ENCODE results near the gene SSBP3. TPM values are rescaled to one million over a fixed set of nuclear protein-coding genes. Genes with fewer than 3 reads are reported as not detected.

Gene SSBP3
- polyA plus RNA-seq, 3 donors, result 105 to 116 (median 109) TPM

DNA sequence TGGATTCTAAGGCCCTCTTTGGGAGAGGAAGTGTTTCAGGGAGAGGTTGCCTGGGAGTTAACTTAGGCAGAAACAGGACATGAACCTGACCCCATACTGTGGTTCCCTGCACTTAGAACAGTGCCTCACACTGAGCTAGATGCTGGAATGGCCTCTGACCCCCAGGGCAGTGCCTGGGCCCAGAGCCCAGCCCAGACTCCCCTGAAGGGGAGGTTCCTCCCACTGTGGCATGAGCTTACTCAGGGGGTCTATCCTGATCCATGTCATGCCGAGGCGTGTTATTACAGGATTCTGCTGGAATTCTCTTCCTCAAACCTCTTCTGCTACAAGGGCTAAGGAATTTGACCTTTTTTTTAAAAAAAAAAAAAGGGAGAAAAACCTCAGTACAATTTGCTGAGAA, 134.1 kb downstream of the SSBP3 start:
- DNase-seq, result no peak

DNA sequence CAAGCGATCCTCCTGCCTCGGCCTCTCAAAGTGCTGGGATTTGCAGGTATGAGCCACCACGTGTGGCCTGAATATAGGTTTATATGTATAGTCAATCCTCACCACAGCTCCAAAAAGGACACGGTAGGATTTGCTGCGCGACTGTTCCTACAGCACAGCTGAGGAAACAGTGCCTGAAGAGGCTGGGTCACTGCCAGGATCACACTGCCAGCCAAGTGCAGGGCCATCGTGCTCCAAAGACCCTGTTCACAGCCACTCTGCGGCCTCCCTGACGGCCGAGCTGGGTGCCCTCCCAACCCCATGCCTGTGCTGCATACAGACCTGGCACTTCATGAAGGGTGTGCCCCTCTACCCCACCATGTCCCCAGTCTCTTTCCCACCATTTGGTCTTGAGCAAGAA, 134.9 kb downstream of the SSBP3 start:
- DNase-seq, result no peak

DNA sequence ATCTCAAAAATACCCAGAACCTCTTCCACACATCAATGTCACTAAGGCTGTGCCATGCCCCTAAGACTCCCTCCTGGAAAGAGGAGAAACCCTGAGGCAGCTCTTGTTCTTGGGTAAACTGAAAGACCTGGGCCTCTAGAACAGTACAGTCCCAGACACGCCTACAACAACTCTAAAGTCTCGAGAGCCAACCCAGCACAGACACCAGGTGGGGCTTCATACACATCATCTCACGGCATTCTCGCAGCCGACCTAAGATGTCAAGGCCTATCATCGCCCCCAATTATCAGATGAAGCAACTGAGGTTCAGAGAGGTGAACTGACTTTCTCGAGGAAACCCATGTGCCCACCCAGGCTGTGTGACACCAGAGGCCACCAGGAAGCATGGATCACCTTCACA, 135.7 kb downstream of the SSBP3 start:
- no peak for DNase-seq

DNA sequence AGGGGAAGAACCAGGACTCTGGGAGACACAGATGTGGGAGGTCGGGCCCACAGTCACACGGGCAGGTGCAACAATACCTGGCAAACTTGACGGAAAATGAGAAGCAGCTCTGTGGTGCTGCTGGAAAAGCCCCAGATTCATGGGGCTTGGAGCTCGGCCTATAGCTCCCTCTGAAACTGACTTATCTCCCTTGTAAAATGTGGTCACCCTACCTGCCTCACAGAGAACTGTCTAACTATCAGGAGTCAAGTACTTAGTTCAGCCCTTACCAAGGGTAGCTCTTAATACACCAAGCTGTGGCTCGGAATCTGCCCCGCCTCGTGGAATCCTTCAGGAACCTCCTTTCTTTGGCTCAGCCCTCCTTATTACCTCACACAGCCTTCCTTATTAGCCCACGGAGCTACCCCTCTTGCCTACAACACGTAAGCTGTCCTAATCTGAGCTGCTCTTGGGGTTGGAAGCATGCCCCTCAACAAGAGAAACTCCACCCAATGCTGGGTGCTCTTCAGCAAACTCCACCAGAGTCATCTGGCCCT, 137.4 kb downstream of the SSBP3 start:
- DNase-seq, result no peak

DNA sequence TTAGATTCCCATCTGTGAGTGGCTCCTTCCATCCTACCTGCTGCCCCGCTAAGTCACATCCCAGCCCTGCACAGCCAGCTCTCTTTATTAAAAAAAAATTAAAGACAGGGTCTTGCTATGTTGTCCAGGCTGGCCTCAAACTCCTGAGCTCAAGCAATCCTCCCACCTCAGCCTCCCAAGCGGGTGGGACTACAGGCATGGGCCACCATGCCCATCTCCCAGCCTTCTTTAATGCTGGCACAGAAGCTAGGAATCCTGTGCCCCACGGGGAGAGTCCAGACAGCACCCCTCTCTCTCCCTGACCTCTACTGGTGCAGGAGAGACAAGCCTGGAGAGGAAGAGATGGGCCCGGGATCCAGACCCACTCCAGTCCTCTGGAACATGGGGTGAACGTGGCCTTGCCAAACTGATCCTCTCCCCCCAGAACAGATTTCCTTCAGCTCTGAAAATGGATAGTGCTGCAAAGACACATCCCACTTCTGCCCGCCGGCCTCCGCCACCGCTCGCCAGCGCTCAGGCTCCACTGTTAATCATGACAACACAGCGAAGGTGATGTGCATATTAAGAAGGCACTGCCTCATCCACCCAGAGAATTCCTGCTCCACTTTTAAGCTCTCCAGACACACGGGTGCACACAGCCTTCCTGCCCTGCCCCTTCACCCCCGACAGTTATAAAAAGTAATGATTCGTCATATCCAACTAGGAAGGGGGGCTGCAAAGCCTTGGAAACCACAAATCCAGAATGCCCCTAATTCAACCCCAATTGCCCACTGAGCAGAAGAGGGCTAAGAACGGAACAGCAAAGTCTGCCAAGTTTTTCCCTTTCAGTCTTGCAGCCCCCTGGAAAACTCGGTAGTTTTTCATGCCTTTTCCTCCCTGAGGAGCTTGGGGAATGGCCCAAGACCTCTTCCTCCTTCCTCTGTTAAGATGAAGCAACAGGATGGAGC, 138.1 kb downstream of the SSBP3 start:
- DNase-seq, result no peak

DNA sequence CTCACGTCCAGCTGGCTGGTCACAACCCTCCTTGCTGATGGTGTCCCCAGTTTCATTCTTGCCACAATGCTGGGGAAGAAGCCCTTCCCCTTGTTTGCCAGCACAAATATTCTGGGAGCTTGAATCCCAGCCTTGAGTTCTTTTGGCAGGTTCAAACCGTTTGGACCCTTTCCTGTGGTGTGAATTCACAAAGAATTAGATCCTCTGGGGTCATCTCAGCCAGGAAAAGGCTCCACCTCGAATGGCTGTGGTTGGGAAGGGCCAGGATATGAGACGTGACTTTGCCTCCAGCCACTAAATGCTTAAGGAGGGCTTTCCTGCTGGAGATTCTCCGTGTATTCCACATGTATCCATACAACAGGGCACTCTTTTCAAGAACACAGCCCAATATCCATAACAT, 139.3 kb downstream of the SSBP3 start:
- no peak for DNase-seq

DNA sequence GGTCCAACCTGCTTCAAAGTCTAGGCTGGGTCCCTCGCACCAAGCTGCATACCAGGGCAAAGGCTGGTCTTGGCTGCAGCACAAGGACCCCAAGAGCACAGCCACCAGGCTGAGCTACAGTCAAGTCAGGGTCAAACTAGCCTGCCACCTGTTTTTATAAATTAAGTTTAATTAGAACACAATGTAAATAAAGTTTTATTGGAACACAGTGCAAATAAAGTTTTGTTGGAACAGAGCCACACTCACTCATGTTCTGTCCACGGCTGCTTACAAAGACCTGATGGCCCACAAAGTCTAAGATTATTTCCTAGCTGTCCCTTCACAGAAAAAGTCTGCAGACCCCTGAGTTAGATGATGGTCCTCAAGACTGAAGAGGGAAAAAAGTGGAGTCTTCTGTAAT, 140.0 kb downstream of the SSBP3 start:
- no peak for DNase-seq

DNA sequence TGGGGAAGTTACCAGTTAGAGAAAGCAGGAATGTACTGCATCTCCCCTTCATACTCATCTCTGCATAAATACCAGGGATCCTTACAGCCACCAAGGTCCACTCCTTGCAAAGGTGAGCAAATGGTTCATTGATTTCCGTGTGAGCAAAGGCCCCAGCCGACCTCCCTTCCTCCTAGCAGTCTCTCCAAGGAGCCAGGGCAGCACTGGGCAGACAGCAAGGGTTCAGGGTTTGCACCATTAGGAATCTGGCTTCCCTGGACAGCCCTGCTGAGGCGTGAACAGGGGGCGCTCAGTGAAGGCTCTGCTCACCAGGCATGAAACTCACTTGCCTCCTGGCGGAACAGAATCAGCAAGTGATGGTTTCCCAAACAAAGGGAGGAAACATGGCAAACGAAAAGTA, 140.5 kb downstream of the SSBP3 start:
- DNase-seq, result no peak

DNA sequence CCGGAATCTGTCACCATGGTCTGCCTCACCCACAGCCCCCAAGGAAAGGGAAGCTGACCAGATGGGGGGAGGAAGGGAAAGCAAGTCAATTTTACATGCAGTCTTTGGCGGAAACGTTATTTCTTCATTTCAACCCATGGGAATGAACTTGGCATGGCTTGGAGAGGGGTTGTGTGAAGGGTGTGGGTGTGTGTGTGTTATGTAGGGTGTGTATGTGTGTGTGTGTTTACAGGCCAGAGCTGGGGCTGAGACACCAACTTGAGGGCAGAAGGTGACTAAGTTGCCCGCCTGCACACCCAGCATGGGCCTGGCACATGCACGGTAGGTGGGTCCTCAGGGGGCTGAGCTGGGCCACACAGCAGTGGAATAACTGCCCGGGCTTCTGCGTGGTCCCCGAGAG, 141.1 kb downstream of the SSBP3 start:
- no peak for DNase-seq

DNA sequence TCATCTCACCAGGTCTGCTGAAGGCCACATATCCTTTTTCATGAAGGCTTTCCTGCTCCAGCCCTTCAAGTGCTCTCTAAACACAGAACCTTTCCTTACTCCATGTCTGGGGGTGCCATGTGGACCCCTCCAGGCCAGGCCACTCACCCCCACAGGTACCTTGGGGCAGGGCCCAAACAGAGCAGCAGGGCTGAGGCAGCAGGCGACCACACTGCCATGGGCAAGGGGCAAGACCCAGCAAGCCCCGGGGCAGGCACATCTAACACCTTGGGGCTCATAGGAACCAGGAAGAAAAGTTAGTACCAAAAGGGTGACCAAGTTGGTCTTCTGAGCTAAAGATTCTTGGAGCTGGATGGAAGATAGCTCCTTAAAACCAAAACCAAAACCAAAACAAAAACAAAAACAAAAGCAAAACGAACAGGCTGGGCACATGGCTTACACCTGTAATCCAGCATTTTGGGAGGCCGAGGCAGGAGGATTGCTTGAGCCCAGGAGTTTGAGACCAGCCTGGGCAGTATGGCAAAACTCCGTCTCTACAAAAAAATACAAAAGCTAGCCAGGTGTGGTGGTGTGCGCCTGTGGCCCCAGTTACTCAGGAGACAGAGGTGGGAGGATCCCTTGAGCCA, 142.5 kb downstream of the SSBP3 start:
- no peak for DNase-seq

DNA sequence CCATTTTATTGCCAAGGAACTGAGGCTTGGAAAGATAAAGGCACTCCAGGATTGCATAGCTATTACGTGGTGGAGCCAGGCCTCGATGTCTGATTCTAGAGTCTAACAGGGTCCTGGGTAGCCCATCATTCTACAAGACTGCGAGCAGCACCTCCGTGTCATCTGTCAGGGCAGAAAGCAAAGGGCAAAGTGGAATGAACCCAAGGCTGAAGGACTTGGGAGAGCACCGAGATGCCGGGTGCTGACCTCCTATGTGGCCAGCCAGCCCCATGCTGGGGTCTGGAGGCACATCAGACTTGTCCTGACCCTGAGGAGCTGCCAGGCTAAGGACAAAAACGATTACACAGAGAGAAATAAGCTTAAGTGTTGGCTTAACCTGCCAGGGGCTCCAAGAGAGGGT, 143.9 kb downstream of the SSBP3 start:
- no peak for DNase-seq

DNA sequence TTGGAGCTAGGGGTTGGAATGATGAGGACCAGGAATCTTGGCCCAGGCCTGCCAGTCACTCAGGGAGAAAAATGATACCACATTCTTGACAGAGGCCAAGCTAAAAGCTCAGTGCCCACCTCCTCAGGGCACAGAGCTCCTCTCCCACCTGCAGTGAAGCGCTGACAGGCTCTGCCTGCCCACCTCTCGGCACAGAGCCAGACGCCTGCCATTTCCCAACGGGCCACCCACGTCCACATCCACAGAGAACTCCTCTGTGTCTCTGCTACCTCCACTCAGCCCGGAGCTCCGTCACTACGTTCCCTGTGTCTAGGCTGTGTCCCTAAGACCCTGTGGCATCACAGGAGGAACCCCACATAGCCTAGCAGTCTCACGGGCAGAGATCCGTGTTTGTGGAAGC, 145.4 kb downstream of the SSBP3 start:
- no peak for DNase-seq

DNA sequence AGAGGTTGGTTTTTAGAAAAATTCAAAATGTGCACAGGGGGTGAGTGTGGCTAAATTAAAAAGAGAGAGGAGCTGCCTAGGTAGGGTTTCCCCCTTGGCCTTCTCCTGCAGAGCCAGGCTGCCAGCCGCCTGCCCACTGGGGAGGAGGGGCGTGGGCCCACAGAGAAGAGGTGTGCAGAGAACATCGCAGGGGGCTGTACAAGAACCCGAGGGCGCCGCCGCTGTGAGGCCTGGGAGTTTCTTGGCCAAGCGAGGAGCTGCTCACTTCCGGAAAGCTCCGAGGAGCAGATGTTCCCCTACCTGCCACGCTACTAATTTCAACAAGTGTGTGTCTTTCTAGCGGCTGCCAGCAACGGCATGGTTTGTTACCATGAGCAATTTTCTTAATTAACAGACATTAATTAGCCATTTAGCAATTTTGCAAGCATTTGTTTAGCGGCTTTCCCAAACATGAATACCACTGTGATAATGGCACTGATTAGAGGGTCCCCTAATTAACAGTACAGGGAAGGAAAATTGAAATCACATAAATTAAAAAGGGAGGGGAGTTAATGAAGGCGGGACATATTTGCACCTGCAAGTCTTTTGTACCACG, 146.6 kb downstream of the SSBP3 start:
- no peak for DNase-seq

DNA sequence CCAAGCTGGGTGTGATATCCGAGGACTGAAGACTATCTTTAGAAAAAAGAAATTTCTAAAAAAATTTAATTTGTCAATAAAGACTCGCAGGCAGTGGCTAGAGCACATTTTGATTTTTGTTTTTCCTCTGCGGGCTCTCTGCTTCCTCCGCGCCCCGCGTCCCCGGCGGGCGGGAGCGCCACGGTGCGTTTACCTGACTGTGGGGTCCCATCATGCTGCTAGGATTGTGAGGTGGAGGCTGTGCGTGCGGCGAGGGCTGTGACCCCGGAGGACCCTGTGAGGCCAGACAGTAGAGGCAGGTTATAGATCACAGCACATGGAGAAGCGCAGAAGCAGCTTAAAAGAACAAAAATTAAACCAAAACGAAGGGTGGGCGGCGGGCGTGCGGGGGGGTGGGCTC, 148.3 kb downstream of the SSBP3 start:
- DNase-seq, result no peak

DNA sequence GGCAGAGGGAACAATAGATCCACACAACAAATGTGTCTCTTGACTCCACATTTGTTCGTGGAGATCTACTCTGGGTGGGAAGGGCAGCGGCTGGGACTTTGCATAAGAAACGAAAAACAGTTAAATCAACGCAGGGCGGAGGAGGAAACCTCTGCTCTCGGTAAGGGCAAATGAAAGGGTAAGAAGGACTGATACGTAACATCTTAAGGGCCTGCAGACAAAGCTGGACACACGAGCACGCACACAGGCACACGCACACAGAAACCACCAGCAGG, 148.9 kb downstream of the SSBP3 start:
- DNase-seq, result no peak

DNA sequence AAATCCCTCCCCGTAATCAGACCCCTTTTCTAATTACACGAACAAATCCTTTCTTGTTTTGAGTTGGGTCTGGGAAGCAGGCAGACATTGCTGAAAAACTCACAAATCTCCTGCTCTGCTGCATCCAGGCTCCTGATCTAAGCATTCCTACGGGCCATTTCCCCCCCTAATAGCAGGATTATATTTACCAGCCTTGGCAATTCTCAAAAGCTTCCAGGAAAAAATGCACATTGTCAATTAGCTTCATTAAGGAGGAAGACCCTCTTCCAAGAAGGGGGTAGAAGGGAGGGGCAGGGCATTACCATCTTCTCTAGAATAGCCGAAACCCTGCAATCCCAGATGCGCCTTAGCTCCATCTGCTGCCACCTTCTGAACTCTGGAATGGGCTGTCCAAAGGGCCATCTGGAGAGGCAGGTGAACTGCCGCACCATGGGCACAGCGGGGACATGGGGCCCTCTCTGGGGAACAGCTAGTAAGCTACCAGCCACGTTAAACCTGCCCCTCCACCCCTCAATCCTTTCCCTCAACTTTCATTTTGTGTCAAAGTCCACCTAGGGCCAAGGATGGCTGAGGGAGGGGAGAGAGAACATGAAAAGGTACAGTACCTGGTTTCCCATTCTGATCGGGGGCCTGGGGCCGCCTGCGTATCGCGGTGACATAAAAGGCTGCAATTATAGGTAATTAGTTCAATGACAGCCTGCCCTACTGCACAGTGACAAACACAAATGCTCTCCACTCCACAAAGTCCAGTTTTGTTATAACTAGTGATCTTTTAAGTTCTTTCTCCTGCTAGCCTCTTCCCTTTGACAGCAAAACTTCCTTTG, 149.5 kb downstream of the SSBP3 start:
- DNase-seq, result no peak

DNA sequence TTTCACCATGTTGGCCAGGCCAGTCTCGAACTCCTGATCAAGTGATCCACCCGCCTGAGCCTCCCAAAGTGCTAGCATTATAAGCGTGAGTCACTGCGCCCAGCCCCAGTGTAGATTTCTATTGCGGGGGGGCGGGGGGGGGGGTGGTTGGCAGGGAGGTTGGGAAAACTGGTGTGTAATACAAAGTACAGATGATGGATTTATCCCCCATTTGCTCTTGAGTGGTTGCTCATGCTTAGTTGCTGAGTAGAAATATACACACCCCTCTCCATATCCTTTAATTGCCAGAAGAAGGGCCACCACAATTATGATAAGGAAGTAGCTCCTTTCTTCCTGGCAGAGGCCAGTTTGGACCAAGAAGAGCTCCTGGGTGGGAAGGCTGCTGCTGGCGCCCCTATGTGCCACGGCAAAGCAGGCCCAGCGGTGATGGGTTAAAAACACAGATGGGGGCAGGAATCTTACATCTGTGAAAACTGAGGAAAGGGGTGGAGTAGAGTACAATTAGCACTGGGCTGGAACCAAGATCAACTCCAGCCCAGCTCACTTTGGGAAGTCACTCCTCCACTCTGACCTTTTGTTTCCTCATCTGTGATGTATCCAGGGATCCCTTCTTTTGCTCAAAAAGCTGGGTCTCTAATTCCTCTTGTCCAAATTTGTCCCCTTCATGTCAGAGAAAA, 151.0 kb downstream of the SSBP3 start:
- DNase-seq, result no peak

DNA sequence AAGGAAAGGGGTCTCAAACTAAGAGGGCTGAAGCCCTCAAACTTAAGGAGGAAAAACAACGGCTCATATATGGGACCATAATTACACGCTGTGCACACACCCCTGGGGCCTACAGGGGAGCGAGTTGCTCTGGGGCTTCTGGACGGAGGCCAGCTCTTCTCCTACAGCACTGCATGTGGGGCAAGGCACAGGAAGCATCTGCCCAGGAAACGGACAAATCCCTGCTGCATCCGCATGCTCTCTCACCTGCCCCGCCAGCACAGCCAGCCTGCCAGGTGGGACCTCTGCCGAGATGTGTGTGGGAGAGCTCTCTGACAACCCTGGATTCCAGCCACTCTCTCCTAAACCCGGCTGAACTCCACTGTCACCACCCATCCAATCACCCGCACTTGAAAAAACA, 152.1 kb downstream of the SSBP3 start:
- no peak for DNase-seq

DNA sequence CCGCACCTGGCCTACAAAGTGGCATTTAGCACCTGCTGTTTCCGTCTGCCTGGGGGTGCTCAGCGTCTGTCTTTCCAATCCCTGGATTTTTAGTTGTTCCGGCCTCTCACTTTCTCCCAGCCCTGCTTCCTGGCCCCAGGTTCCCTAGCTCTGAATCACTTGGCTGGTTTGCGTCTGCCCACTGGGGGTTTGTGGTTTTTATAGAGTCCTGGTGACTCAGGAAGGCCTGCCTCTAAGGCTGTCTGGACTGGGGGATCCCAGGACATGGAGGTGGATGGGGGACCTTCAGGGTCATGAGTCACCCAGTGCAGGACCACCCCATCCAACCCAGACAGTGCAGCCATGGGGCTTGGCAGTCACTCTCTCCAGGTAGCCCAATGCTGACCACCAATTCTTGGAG, 152.7 kb downstream of the SSBP3 start:
- no peak for DNase-seq

DNA sequence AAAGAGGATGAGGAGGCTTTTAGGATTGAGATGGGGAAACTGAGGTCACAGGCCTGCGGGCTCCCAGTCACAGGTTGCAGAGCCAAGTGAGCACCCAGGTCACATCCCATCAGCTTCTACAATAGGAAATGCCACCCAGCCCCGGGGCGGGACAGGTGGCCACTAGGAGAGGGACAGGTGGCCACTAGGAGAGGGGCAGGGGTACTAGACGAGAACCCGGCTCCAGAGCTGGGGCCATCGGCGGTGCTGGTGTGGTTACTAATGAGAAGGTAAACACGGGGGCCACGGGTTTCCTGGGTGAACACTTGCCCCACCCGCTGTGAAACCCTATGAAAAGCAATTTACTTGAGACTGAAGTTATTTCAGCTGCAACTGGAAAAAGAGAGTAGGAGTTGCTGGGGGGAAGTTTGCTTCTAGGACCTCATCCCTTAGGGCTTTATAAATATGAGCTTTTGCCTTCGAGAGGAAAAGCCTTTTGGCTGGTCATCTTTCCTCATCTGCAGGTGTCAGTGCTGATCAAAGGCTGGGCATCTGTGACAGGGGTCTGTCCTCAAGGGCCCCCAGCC, 153.7 kb downstream of the SSBP3 start:
- no peak for DNase-seq

DNA sequence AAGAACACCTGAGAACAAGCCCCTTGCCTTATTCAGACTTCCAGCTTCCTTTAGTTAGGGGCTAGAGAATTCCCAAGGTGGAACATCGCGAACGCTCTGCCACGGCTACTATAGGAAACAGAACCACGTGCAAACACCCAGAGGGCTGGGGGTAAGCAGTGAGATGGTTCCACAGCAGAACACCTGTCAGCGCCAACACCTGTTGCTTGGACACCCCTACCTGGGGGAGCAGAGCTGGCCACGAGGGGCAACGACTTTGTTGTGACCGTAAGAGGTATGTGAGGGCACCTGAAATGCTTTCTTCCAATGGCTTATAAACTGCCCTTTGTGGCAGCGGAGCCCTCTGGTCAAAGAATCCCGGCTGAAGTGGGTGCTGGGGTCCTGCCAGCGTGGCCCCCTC, 155.5 kb downstream of the SSBP3 start:
- no peak for DNase-seq

Measured in renal pelvis (tissue), 4 donors.